Measurements from ENCODE around the gene RNF31.

Gene RNF31

DNA sequence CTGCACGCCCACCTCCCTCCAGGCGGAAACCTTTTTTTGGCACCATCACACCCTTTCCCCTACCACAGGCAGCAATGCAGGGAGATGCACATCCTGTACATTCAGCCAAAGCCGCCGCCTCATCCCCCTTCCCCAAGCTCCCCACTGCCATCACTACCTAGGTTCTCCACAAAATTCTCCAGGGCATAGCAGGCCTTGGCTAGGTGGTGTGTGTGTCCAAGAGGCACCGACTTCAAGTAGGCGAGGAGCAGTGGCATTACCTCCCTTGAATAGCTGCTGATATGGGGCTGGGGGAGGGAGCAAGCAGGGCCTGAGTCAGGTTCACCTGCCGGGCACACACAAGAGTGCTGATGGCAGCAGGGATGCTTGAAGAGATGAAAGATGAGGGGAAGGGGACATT lies 37.7 kb downstream of the RNF31 start:
- Histone ChIP-seq H3K9me3 (ENCODE audit: control insufficient read depth, insufficient read depth, low read length) (no peaks in the 10 kb centered on the region), H4K20me1 (ENCODE audit: control insufficient read depth, insufficient read depth, low read depth, low read length) (no peaks in the 10 kb centered on the region), H3K27ac (ENCODE audit: low read depth, low read length) (no peak overlapping the region), H3K36me3 (ENCODE audit: control insufficient read depth, low read length) (peaks cover 81% of the 10 kb centered on the region), H3F3A (ENCODE audit: control insufficient read depth, insufficient read depth) (peaks cover 10% of the 10 kb centered on the region), H3K9me2 (replicated peaks; ENCODE audit: control insufficient read depth, low read length) (no peaks in the 10 kb centered on the region), H3K4me3 (ENCODE audit: low read length) (no peak overlapping the region), H3K79me2 (ENCODE audit: control insufficient read depth, low read length) (peaks cover 22% of the 10 kb centered on the region), H3K27me3 (ENCODE audit: control insufficient read depth, low read length) (no peaks in the 10 kb centered on the region), H3K4me2 (ENCODE audit: low read length) (no peak overlapping the region), H3K4me1 (ENCODE audit: control insufficient read depth, low read length) (peaks cover 21% of the 10 kb centered on the region)
- TF ChIP-seq EZH2phosphoT487 (IDR thresholded peaks at IDR 0.05; ENCODE audit: borderline replicate concordance, low read length), result no peak
- TF ChIP-seq, protein P1, sequence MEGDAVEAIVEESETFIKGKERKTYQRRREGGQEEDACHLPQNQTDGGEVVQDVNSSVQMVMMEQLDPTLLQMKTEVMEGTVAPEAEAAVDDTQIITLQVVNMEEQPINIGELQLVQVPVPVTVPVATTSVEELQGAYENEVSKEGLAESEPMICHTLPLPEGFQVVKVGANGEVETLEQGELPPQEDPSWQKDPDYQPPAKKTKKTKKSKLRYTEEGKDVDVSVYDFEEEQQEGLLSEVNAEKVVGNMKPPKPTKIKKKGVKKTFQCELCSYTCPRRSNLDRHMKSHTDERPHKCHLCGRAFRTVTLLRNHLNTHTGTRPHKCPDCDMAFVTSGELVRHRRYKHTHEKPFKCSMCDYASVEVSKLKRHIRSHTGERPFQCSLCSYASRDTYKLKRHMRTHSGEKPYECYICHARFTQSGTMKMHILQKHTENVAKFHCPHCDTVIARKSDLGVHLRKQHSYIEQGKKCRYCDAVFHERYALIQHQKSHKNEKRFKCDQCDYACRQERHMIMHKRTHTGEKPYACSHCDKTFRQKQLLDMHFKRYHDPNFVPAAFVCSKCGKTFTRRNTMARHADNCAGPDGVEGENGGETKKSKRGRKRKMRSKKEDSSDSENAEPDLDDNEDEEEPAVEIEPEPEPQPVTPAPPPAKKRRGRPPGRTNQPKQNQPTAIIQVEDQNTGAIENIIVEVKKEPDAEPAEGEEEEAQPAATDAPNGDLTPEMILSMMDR (IDR thresholded peaks at IDR 0.05; ENCODE audit: low read depth, low read length, poor library complexity, severe bottlenecking), result no peak

DNA sequence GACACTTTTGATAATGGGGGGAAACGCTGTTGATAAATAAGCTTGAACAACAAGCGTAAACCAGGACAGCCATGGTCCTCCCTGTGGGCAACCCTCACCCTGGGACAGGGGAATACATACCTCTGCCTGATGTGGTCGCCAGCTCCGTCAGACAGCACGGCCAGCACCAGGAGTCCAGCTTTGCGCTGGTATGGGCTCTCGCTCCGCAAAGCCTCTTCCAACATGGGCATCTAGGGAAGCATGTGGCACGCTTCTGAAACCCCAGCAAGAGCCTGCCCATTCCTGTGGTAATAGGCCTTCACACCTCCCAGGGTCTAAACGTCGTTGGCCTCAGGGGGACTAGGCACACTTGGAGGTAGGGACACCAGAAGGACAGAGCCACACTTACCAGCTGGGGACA lies 38.4 kb downstream of the RNF31 start:
- H3K36me3 ChIP-seq (ENCODE audit: control insufficient read depth, low read length), result peaks cover 79% of the 10 kb centered on the region
- TF ChIP-seq, protein P1 (IDR thresholded peaks at IDR 0.05; ENCODE audit: low read depth, low read length, poor library complexity, severe bottlenecking), result no peak
- TF ChIP-seq EZH2phosphoT487 (IDR thresholded peaks at IDR 0.05; ENCODE audit: borderline replicate concordance, low read length), result no peak
- H3K27ac ChIP-seq (ENCODE audit: low read depth, low read length), result no peak overlapping the region
- peaks cover 22% of the 10 kb centered on the region for H3K79me2 ChIP-seq (ENCODE audit: control insufficient read depth, low read length)
- H4K20me1 ChIP-seq (ENCODE audit: control insufficient read depth, insufficient read depth, low read depth, low read length), result no peaks in the 10 kb centered on the region
- peaks cover 21% of the 10 kb centered on the region for H3K4me1 ChIP-seq (ENCODE audit: control insufficient read depth, low read length)
- H3F3A ChIP-seq (ENCODE audit: control insufficient read depth, insufficient read depth), result peaks cover 11% of the 10 kb centered on the region
- no peaks in the 10 kb centered on the region for H3K9me3 ChIP-seq (ENCODE audit: control insufficient read depth, insufficient read depth, low read length)
- H3K4me3 ChIP-seq (ENCODE audit: low read length), result no peak overlapping the region
- H3K4me2 ChIP-seq (ENCODE audit: low read length), result no peak overlapping the region
- no peaks in the 10 kb centered on the region for H3K27me3 ChIP-seq (ENCODE audit: control insufficient read depth, low read length)
- no peaks in the 10 kb centered on the region for H3K9me2 ChIP-seq (replicated peaks; ENCODE audit: control insufficient read depth, low read length)

DNA sequence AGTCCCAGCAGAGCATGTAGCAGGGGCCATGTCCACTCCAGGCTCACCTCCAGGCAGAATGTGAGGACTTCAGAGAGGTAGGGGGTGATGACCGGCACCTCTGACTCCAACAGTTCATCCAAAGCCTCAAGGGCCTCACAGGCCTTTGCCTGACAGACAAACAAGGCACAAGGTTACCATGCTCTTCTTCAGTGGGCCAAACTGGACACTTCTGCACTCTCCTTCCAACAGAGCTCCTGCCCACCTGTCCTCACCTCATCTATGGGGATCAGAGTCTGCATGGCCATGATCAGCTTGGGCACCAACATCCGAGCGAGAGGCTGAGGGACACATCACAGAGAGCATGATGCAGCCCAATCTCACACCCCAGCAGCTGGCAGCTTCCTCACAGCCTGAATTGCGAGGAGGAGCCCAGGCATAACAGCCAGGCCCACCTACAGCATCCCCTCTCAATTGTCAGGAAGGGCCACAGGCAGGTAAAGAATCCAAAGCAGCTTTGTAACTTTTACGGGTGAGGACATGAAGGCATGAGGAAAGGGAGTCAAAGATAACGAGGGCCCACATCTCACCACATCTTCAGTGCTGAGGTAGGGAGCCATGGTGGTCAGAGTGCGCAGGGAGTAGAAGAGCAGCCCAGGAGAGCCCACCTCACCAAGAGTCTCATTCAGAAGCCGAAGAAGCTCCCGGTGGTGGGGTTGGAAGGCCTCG lies 39.7 kb downstream of the RNF31 start:
- H3K9me3 ChIP-seq (ENCODE audit: control insufficient read depth, insufficient read depth, low read length), result no peaks in the 10 kb centered on the region
- H3K4me1 ChIP-seq (ENCODE audit: control insufficient read depth, low read length), result peaks cover 21% of the 10 kb centered on the region
- no peaks in the 10 kb centered on the region for H4K20me1 ChIP-seq (ENCODE audit: control insufficient read depth, insufficient read depth, low read depth, low read length)
- H3K27ac ChIP-seq (ENCODE audit: low read depth, low read length), result no peak overlapping the region
- H3K4me2 ChIP-seq (ENCODE audit: low read length), result peak overlapping the region; percentile 90
- H3K36me3 ChIP-seq (ENCODE audit: control insufficient read depth, low read length), result peaks cover 75% of the 10 kb centered on the region
- peaks cover 13% of the 10 kb centered on the region for H3F3A ChIP-seq (ENCODE audit: control insufficient read depth, insufficient read depth)
- no peaks in the 10 kb centered on the region for H3K9me2 ChIP-seq (replicated peaks; ENCODE audit: control insufficient read depth, low read length)
- peaks cover 22% of the 10 kb centered on the region for H3K79me2 ChIP-seq (ENCODE audit: control insufficient read depth, low read length)
- TF ChIP-seq EZH2phosphoT487 (IDR thresholded peaks at IDR 0.05; ENCODE audit: borderline replicate concordance, low read length), result no peak
- TF ChIP-seq, protein P1 (IDR thresholded peaks at IDR 0.05; ENCODE audit: low read depth, low read length, poor library complexity, severe bottlenecking), result no peak
- H3K4me3 ChIP-seq (ENCODE audit: low read length), result peak overlapping the region; percentile 80; the same call in 1 of the 2 replicates
- no peaks in the 10 kb centered on the region for H3K27me3 ChIP-seq (ENCODE audit: control insufficient read depth, low read length)
